ENCODE data around the gene BDP1.

Gene BDP1

DNA sequence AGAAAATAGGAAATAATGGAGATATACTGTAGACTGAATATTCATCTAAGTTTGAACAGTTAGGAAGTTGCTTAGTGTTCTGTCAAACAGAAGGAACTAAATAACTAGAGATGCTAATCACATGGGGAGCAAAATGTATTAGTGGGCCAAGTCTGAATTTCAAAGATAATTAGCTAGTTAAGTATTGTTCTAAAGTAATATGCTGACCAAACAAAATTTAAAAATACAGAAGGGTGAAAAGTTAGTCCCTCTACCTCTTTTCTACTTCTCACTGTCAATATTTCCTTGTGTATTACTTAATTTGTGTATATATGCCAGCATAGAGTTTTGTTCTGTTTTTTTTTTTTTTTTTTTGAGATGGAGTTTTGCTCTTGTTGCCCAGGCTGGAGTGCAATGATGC, 135.6 kb downstream of the BDP1 start:
- no peak overlapping the region; the same call in 1 of the 2 replicates for H3K27ac ChIP-seq
- TF ChIP-seq, protein P1, sequence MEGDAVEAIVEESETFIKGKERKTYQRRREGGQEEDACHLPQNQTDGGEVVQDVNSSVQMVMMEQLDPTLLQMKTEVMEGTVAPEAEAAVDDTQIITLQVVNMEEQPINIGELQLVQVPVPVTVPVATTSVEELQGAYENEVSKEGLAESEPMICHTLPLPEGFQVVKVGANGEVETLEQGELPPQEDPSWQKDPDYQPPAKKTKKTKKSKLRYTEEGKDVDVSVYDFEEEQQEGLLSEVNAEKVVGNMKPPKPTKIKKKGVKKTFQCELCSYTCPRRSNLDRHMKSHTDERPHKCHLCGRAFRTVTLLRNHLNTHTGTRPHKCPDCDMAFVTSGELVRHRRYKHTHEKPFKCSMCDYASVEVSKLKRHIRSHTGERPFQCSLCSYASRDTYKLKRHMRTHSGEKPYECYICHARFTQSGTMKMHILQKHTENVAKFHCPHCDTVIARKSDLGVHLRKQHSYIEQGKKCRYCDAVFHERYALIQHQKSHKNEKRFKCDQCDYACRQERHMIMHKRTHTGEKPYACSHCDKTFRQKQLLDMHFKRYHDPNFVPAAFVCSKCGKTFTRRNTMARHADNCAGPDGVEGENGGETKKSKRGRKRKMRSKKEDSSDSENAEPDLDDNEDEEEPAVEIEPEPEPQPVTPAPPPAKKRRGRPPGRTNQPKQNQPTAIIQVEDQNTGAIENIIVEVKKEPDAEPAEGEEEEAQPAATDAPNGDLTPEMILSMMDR (conservative IDR thresholded peaks at IDR 0.05; ENCODE audit: low read depth, low read length): no peak
- H3K79me2 ChIP-seq (ENCODE audit: insufficient read depth, low read depth): peaks cover 60% of the 10 kb centered on the region
- no peak overlapping the region for H2AFZ ChIP-seq (ENCODE audit: low read depth)
- no peaks in the 10 kb centered on the region for H4K20me1 ChIP-seq (ENCODE audit: insufficient read depth)
- H3K4me1 ChIP-seq (ENCODE audit: low read depth, poor library complexity, severe bottlenecking): peaks cover 42% of the 10 kb centered on the region
- H3K4me2 ChIP-seq: peak overlapping the region; percentile 3; the same call in 1 of the 2 replicates
- no peaks in the 10 kb centered on the region for H3K36me3 ChIP-seq (ENCODE audit: insufficient read depth)
- no peaks in the 10 kb centered on the region for H3K27me3 ChIP-seq (ENCODE audit: insufficient read depth, low read depth)
- H3K4me3 ChIP-seq (IDR thresholded peaks at IDR 0.05; ENCODE audit: insufficient read depth, low read depth, low read length): no peak overlapping the region
- H3K9ac ChIP-seq: no peak overlapping the region

DNA sequence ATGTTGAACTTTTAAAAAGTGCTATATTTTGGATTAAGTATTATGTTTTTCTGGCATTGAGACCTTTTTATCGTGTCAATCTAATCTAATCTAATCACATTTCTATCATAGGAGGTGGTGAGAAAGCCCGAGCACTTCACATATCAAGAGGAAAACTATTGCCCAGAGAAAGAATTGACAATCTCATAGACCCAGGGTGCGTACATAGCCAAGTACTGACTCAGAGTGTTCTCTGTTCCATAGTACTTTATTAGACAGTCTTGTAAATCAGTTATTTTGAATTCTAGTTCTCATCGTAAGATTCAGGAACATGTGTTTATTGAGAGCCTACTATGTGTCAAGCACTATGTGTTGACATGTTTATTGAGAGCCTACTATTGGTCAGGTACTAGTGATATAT, 140.7 kb downstream of the BDP1 start:
- no peaks in the 10 kb centered on the region for H3K27me3 ChIP-seq (ENCODE audit: insufficient read depth, low read depth)

DNA sequence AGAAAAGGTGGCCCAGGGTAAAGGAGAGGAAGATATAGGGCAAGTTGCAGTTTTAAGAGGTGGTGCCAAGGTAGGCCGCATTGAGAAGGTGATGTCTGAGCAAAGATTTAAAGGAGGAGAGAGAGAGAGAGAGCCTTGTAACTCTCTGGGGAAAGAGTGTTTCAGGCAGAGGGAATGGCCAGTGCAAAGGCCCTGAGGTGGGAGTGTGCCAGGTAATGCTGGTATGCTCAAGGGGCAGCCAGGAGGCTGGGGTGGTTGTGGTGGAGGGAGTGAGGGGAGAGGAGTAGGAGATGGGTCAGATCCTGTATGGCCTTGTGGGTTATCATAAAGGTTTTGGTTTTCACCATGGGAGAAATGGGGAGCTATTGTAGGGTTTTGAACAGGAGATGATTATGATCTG, 141.6 kb downstream of the BDP1 start:
- peaks cover 28% of the 10 kb centered on the region for H3K4me1 ChIP-seq (ENCODE audit: low read depth, poor library complexity, severe bottlenecking)
- no peak overlapping the region for H2AFZ ChIP-seq (ENCODE audit: low read depth)
- no peaks in the 10 kb centered on the region for H4K20me1 ChIP-seq (ENCODE audit: insufficient read depth)
- no peaks in the 10 kb centered on the region; the same call in 1 of the 2 replicates for H3K36me3 ChIP-seq (ENCODE audit: insufficient read depth)
- no peak overlapping the region for H3K4me2 ChIP-seq
- H3K79me2 ChIP-seq (ENCODE audit: insufficient read depth, low read depth): peaks cover 21% of the 10 kb centered on the region; the same call in 1 of the 2 replicates
- H3K27ac ChIP-seq: no peak overlapping the region
- no peaks in the 10 kb centered on the region for H3K27me3 ChIP-seq (ENCODE audit: insufficient read depth, low read depth)
- TF ChIP-seq, protein P1 (conservative IDR thresholded peaks at IDR 0.05; ENCODE audit: low read depth, low read length): no peak
- H3K9ac ChIP-seq: no peak overlapping the region
- no peak overlapping the region for H3K4me3 ChIP-seq (IDR thresholded peaks at IDR 0.05; ENCODE audit: insufficient read depth, low read depth, low read length)

More for the DNA sequence above, 140.7 kb downstream of the BDP1 start:
- TF ChIP-seq, protein P1 (conservative IDR thresholded peaks at IDR 0.05; ENCODE audit: low read depth, low read length): no peak
- Histone ChIP-seq H3K36me3 (ENCODE audit: insufficient read depth) (no peaks in the 10 kb centered on the region; the same call in 1 of the 2 replicates), H3K9ac (no peak overlapping the region), H3K4me3 (IDR thresholded peaks at IDR 0.05; ENCODE audit: insufficient read depth, low read depth, low read length) (no peak overlapping the region), H3K79me2 (ENCODE audit: insufficient read depth, low read depth) (peaks cover 24% of the 10 kb centered on the region), H2AFZ (ENCODE audit: low read depth) (no peak overlapping the region), H3K4me2 (no peak overlapping the region), H4K20me1 (ENCODE audit: insufficient read depth) (no peaks in the 10 kb centered on the region), H3K27ac (no peak overlapping the region), H3K4me1 (ENCODE audit: low read depth, poor library complexity, severe bottlenecking) (peaks cover 22% of the 10 kb centered on the region)

DNA sequence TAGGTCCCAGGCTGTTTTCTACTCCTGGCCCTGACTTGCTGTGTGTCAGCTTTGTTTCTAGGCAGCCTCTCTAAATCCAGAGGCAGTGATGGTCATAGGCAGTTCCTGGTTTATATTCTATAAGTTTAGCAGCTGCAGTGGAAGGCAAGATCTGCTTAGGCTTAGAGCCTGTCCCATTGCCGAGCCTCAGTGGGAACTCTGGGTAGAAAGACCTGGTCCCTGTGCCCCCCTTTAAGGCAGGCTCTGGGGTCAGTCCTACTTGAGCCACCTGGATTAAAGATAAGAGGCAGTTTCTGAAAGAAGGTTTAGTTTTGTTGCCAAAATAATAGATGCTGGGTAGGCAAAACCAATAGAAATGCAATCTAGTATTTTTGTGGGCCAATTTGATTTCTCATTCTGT, 145.3 kb downstream of the BDP1 start:
- Histone ChIP-seq H3K27me3 (ENCODE audit: insufficient read depth, low read depth) (no peaks in the 10 kb centered on the region), H3K27ac (peak overlapping the region; percentile 67), H3K36me3 (ENCODE audit: insufficient read depth) (peaks cover 4% of the 10 kb centered on the region; the same call in 1 of the 2 replicates), H2AFZ (ENCODE audit: low read depth) (no peak overlapping the region), H3K79me2 (ENCODE audit: insufficient read depth, low read depth) (peaks cover 14% of the 10 kb centered on the region; the same call in 1 of the 2 replicates), H3K4me1 (ENCODE audit: low read depth, poor library complexity, severe bottlenecking) (peaks cover 37% of the 10 kb centered on the region), H3K9ac (no peak overlapping the region), H4K20me1 (ENCODE audit: insufficient read depth) (no peaks in the 10 kb centered on the region), H3K4me3 (IDR thresholded peaks at IDR 0.05; ENCODE audit: insufficient read depth, low read depth, low read length) (no peak overlapping the region), H3K4me2 (peak overlapping the region; percentile 49)
- TF ChIP-seq, protein P1 (conservative IDR thresholded peaks at IDR 0.05; ENCODE audit: low read depth, low read length): no peak

Measured in KMS-11 (cell line).